ENCODE measurements around the gene TRIM45.
"Not testable (repeated sequence)": the region's sequence is repeated elsewhere in the genome, so short reads cannot be mapped to it uniquely, and the experiment has no call there.

The TRIM45 gene

DNA sequence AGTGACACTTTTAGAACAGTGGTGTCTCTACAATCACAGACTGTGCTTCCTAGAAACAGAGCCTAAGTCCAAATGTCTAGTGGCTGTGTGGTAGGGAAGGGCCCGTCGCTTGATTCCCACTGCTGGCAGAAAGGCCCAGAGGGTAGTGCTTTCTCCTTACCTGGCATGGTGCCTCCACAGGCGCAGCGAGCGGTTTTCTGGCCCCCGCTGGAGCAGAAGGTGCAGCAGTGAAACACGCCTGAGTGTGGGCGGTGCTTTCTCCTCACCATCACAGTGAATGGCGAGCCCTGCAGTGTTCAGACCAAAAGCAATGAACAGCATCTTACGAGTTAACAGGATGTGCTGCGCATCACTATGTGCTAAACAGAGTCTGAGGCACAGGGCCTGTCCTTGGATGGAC lies 8.3 kb downstream of the TRIM45 start:
- no peak for DNase-seq (ENCODE audit: low read depth, low spot score)
- Histone ChIP-seq H3K9ac (ENCODE audit: insufficient read length, low read depth) (no peak overlapping the region), H3K4me3 (ENCODE audit: insufficient read length, low read depth) (no peak overlapping the region), H3K4me1 (ENCODE audit: insufficient read depth, insufficient read length) (no peaks in the 10 kb centered on the region), H3K36me3 (ENCODE audit: insufficient read depth, insufficient read length, low read length) (peaks cover 94% of the 10 kb centered on the region), H3K9me3 (ENCODE audit: insufficient read depth, low read length) (no peaks in the 10 kb centered on the region), H3K27me3 (ENCODE audit: insufficient read depth, insufficient read length) (no peaks in the 10 kb centered on the region)
- TF ChIP-seq ZNF274 (IDR thresholded peaks at IDR 0.05; ENCODE audit: low read depth, low read length) (no peak), YY1 (IDR thresholded peaks at IDR 0.05; ENCODE audit: insufficient read depth, insufficient read length) (no peak), SUZ12 (IDR thresholded peaks at IDR 0.05; ENCODE audit: extremely low read depth, insufficient read depth, insufficient read length) (no peak)

- no peaks in the 10 kb centered on the region for H3K9me3 ChIP-seq (ENCODE audit: insufficient read depth, low read length)
- peaks cover 91% of the 10 kb centered on the region for H3K36me3 ChIP-seq (ENCODE audit: insufficient read depth, insufficient read length, low read length)
- no peak overlapping the region for H3K4me3 ChIP-seq (ENCODE audit: insufficient read length, low read depth)
- TF ChIP-seq SUZ12 (IDR thresholded peaks at IDR 0.05; ENCODE audit: extremely low read depth, insufficient read depth, insufficient read length): no peak
- no peak for TF ChIP-seq YY1 (IDR thresholded peaks at IDR 0.05; ENCODE audit: insufficient read depth, insufficient read length)
- TF ChIP-seq ZNF274 (IDR thresholded peaks at IDR 0.05; ENCODE audit: low read depth, low read length): no peak
- DNase-seq (ENCODE audit: low read depth, low spot score): no peak
- H3K27me3 ChIP-seq (ENCODE audit: insufficient read depth, insufficient read length): no peaks in the 10 kb centered on the region
- H3K9ac ChIP-seq (ENCODE audit: insufficient read length, low read depth): no peak overlapping the region
- no peaks in the 10 kb centered on the region for H3K4me1 ChIP-seq (ENCODE audit: insufficient read depth, insufficient read length)
Observed at GRCh38 chr1:117112047-117112717, 9.4 kb downstream of the TRIM45 start.

DNA sequence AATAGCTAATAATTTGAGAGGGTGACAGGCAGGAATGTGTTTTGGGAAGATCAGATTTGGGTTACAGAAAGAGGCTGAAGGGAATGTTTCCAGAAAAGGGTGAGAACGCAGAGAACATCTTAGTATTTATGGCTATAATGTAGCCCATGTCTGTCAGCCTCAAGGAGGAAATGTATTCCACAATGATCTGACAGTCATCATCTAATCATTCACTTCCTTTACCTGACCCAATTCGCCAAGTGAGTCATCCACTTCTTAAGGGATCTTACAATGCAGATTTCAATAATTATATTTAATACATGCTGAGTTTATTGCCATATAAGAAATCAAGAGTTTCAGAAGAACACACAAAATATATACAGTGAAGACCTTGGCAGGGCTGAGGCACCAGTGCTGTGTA lies 10.8 kb downstream of the TRIM45 start:
- no peak for TF ChIP-seq ZNF274 (IDR thresholded peaks at IDR 0.05; ENCODE audit: low read depth, low read length)
- Histone ChIP-seq H3K4me1 (ENCODE audit: insufficient read depth, insufficient read length) (no peaks in the 10 kb centered on the region), H3K9me3 (ENCODE audit: insufficient read depth, low read length) (no peaks in the 10 kb centered on the region), H3K4me3 (ENCODE audit: insufficient read length, low read depth) (no peak overlapping the region), H3K36me3 (ENCODE audit: insufficient read depth, insufficient read length, low read length) (peaks cover 91% of the 10 kb centered on the region), H3K27me3 (ENCODE audit: insufficient read depth, insufficient read length) (no peaks in the 10 kb centered on the region), H3K9ac (ENCODE audit: insufficient read length, low read depth) (no peak overlapping the region)
- no peak for DNase-seq (ENCODE audit: low read depth, low spot score)

GRCh38 chr1:117107364-117107763 lies 14.2 kb downstream of the TRIM45 start:
- no peak overlapping the region for H3K9ac ChIP-seq (ENCODE audit: insufficient read length, low read depth)
- TF ChIP-seq SUZ12 (IDR thresholded peaks at IDR 0.05; ENCODE audit: extremely low read depth, insufficient read depth, insufficient read length) (no peak), ZNF274 (IDR thresholded peaks at IDR 0.05; ENCODE audit: low read depth, low read length) (no peak), YY1 (IDR thresholded peaks at IDR 0.05; ENCODE audit: insufficient read depth, insufficient read length) (no peak)
- H3K36me3 ChIP-seq (ENCODE audit: insufficient read depth, insufficient read length, low read length): peaks cover 85% of the 10 kb centered on the region

GRCh38 chr1:117106478-117106877 lies 15.1 kb downstream of the TRIM45 start:
- Histone ChIP-seq H3K4me3 (ENCODE audit: insufficient read length, low read depth) (no peak overlapping the region), H3K9me3 (ENCODE audit: insufficient read depth, low read length) (no peaks in the 10 kb centered on the region), H3K36me3 (ENCODE audit: insufficient read depth, insufficient read length, low read length) (peaks cover 87% of the 10 kb centered on the region), H3K4me1 (ENCODE audit: insufficient read depth, insufficient read length) (no peaks in the 10 kb centered on the region), H3K27me3 (ENCODE audit: insufficient read depth, insufficient read length) (no peaks in the 10 kb centered on the region), H3K9ac (ENCODE audit: insufficient read length, low read depth) (no peak overlapping the region)
- TF ChIP-seq YY1 (IDR thresholded peaks at IDR 0.05; ENCODE audit: insufficient read depth, insufficient read length): no peak
- TF ChIP-seq ZNF274 (IDR thresholded peaks at IDR 0.05; ENCODE audit: low read depth, low read length): no peak
- no peak for TF ChIP-seq SUZ12 (IDR thresholded peaks at IDR 0.05; ENCODE audit: extremely low read depth, insufficient read depth, insufficient read length)
- no peak for DNase-seq (ENCODE audit: low read depth, low spot score)

More at GRCh38 chr1:117107364-117107763, 14.2 kb downstream of the TRIM45 start:
- Histone ChIP-seq H3K4me3 (ENCODE audit: insufficient read length, low read depth) (no peak overlapping the region), H3K4me1 (ENCODE audit: insufficient read depth, insufficient read length) (no peaks in the 10 kb centered on the region), H3K27me3 (ENCODE audit: insufficient read depth, insufficient read length) (no peaks in the 10 kb centered on the region), H3K9me3 (ENCODE audit: insufficient read depth, low read length) (no peaks in the 10 kb centered on the region)
- DNase-seq (ENCODE audit: low read depth, low spot score): no peak

GRCh38 chr1:117105722-117106121 lies 15.8 kb downstream of the TRIM45 start:
- peaks cover 86% of the 10 kb centered on the region for H3K36me3 ChIP-seq (ENCODE audit: insufficient read depth, insufficient read length, low read length)
- no peaks in the 10 kb centered on the region for H3K9me3 ChIP-seq (ENCODE audit: insufficient read depth, low read length)
- H3K9ac ChIP-seq (ENCODE audit: insufficient read length, low read depth): no peak overlapping the region
- no peak for DNase-seq (ENCODE audit: low read depth, low spot score)
- no peak overlapping the region for H3K4me3 ChIP-seq (ENCODE audit: insufficient read length, low read depth)
- H3K27me3 ChIP-seq (ENCODE audit: insufficient read depth, insufficient read length): no peaks in the 10 kb centered on the region
- H3K4me1 ChIP-seq (ENCODE audit: insufficient read depth, insufficient read length): no peaks in the 10 kb centered on the region
- no peak for TF ChIP-seq YY1 (IDR thresholded peaks at IDR 0.05; ENCODE audit: insufficient read depth, insufficient read length)
- no peak for TF ChIP-seq ZNF274 (IDR thresholded peaks at IDR 0.05; ENCODE audit: low read depth, low read length)
- TF ChIP-seq SUZ12 (IDR thresholded peaks at IDR 0.05; ENCODE audit: extremely low read depth, insufficient read depth, insufficient read length): no peak

GRCh38 chr1:117104986-117105385 lies 16.6 kb downstream of the TRIM45 start:
- Histone ChIP-seq H3K9ac (ENCODE audit: insufficient read length, low read depth) (no peak overlapping the region), H3K4me1 (ENCODE audit: insufficient read depth, insufficient read length) (no peaks in the 10 kb centered on the region), H3K36me3 (ENCODE audit: insufficient read depth, insufficient read length, low read length) (peaks cover 87% of the 10 kb centered on the region), H3K9me3 (ENCODE audit: insufficient read depth, low read length) (no peaks in the 10 kb centered on the region), H3K27me3 (ENCODE audit: insufficient read depth, insufficient read length) (no peaks in the 10 kb centered on the region), H3K4me3 (ENCODE audit: insufficient read length, low read depth) (no peak overlapping the region)
- TF ChIP-seq YY1 (IDR thresholded peaks at IDR 0.05; ENCODE audit: insufficient read depth, insufficient read length) (no peak), ZNF274 (IDR thresholded peaks at IDR 0.05; ENCODE audit: low read depth, low read length) (no peak), SUZ12 (IDR thresholded peaks at IDR 0.05; ENCODE audit: extremely low read depth, insufficient read depth, insufficient read length) (no peak)
- DNase-seq (ENCODE audit: low read depth, low spot score): no peak

DNA sequence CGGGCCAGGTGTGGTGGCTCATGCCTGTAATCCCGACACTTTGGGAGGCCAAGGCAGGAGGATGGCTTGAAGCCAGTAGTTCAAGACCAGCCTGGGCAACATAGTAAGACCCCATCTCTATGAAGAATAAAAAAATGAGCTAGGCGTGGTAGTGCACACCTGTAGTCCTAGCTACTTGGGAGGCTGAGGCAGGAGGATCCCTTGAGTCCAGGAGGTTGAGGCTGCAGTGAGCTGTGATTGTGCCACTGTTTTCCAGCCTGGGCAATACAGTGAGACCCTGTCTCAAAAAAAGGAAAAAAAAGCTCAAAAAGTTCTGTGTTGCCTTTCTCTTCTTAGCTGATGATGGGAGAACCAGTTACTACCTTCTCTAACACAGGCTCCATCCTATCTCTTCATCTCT lies 19.7 kb downstream of the TRIM45 start:
- DNase-seq (ENCODE audit: low read depth, low spot score); H3K4me3 ChIP-seq (ENCODE audit: insufficient read length, low read depth); H3K9me3 ChIP-seq (ENCODE audit: insufficient read depth, low read length); H3K4me1 ChIP-seq (ENCODE audit: insufficient read depth, insufficient read length); H3K9ac ChIP-seq (ENCODE audit: insufficient read length, low read depth); H3K27me3 ChIP-seq (ENCODE audit: insufficient read depth, insufficient read length): not testable (repeated sequence)
- peaks cover 90% of the 10 kb centered on the region for H3K36me3 ChIP-seq (ENCODE audit: insufficient read depth, insufficient read length, low read length)
